HepG2 (cell line): Measurements from ENCODE around the gene GAS6. TPM values are rescaled to one million over a fixed set of nuclear protein-coding genes. Genes with fewer than 3 reads are reported as not detected.

ENCODE experiments used
- ATAC-seq: fragments of 200-7000 bp; cut with Tn5 transposase; 3 replicates; pipeline ENCODE4 v1.9.1; 2020; ENCODE audit warnings: mild to moderate bottlenecking, moderate library complexity
- BruUV-seq: library from RNA; stranded (reverse); fragments of 400-500 nt; replicated peaks from 2 replicates; lab custom pipeline; 2021; lab: Mats Ljungman, UMichigan
- CTCF ChIA-PET: fragments of 300-600 bp; formaldehyde crosslinking; extraction: SDS; loops from one replicate; lab custom pipeline; 2021; ENCODE audit warnings: low total read pairs, inconsistent platforms, low intra/inter-chr PET ratio; lab: Yijun Ruan, JAX
- POLR2A ChIA-PET: fragments of 350-600 bp; sonication (Branson Sonifier 250); formaldehyde crosslinking; loops from one replicate; lab custom pipeline; 2020; ENCODE audit warnings: antibody characterized with exemption, inconsistent platforms; lab: Yijun Ruan, JAX
- DNase-seq: peaks from one replicate; pipeline ENCODE4 v3.0.0-alpha.2; 2015; ENCODE audit warnings: low spot score
- FAIRE-seq: peaks from 3 replicates; lab custom pipeline; 2011; peaks lifted over from hg19 to GRCh38; lab: Jason Lieb, UNC
- H2AFZ ChIP-seq: one replicate; pipeline ENCODE4 v1.6.1; 2011; ENCODE audit warnings: low read length, inconsistent platforms
- H3K27ac ChIP-seq: fragments of 300-600 bp; 3 replicates; pipeline ENCODE4 v1.8.0; 2011; ENCODE audit warnings: mixed run types, mild to moderate bottlenecking, mixed read lengths, low read length, inconsistent platforms; ENCODE audit not compliant: insufficient read depth; ENCODE audit errors: extremely low read length
- H3K27me3 ChIP-seq, 2 experiments: fragments of 200-600 bp in 1 of 2; 2 replicates in 1 of 2; 3 replicates in 1 of 2; pipeline versions ENCODE4 v1.6.0 to v1.8.0; 2011; ENCODE audit warnings: low read length in 2 of 2, mild to moderate bottlenecking in 2 of 2, moderate library complexity in 2 of 2, inconsistent platforms in 1 of 2; ENCODE audit not compliant: insufficient read depth in 2 of 2, control insufficient read depth in 1 of 2
- H3K36me3 ChIP-seq, 2 experiments: fragments of 200-600 bp in 1 of 2; replicated peaks in 1 of 2; 2 replicates in 1 of 2; 3 replicates in 1 of 2; pipeline versions ENCODE4 v1.5.1 to v1.8.0; 2011; ENCODE audit warnings: low read length in 2 of 2, inconsistent platforms in 1 of 2; ENCODE audit not compliant: insufficient read depth in 2 of 2, control insufficient read depth in 1 of 2
- H3K4me1 ChIP-seq: 2 replicates; pipeline ENCODE4 v1.5.1; 2012; ENCODE audit warnings: low read length, inconsistent platforms; ENCODE audit not compliant: insufficient read depth
- H3K4me2 ChIP-seq: 2 replicates; pipeline ENCODE4 v1.6.0; 2011; ENCODE audit warnings: low read depth, low read length, inconsistent platforms
- H3K4me3 ChIP-seq, 3 experiments: fragments of 200-600 bp in 1 of 3; sonication (generic), shearing (Covaris generic) in 1 of 3; replicated peaks in 1 of 3; 2 replicates each; pipeline ENCODE4 v1.5.1; 2011 to 2016; ENCODE audit warnings: low read length in 3 of 3, inconsistent platforms in 2 of 3, low read depth in 2 of 3, mild to moderate bottlenecking in 2 of 3, control low read depth in 1 of 3, mixed read lengths in 1 of 3; ENCODE audit not compliant: insufficient read depth in 1 of 3
- H3K79me2 ChIP-seq: one replicate; pipeline ENCODE4 v1.6.1; 2011; ENCODE audit warnings: low read length, inconsistent platforms; ENCODE audit not compliant: insufficient read depth
- H3K9ac ChIP-seq: 2 replicates; pipeline ENCODE4 v1.6.0; 2011; ENCODE audit warnings: mild to moderate bottlenecking, low read depth, low read length, inconsistent platforms; ENCODE audit not compliant: insufficient read depth
- H3K9me3 ChIP-seq: 2 replicates; pipeline ENCODE4 v1.5.1; 2012; ENCODE audit warnings: mild to moderate bottlenecking, low read length
- H4K20me1 ChIP-seq: 2 replicates; pipeline ENCODE4 v1.6.0; 2011; ENCODE audit warnings: inconsistent platforms, mild to moderate bottlenecking, low read length, moderate library complexity; ENCODE audit not compliant: insufficient read depth
- DNMT1 ChIP-seq: sonication (generic); formaldehyde crosslinking; IDR thresholded peaks from 2 replicates; pipeline ENCODE4 v1.5.1; 2020; ENCODE audit warnings: mild to moderate bottlenecking, missing genetic modification reagents
- KDM3A ChIP-seq: IDR thresholded peaks from 2 replicates; pipeline ENCODE4 v1.6.1; 2018; ENCODE audit warnings: low read depth, missing compliant biosample characterization
- KLF15 ChIP-seq: sonication (generic); formaldehyde crosslinking; IDR thresholded peaks from 2 replicates; pipeline ENCODE4 v1.8.1; 2023; ENCODE audit warnings: borderline replicate concordance, mild to moderate bottlenecking, inconsistent platforms, missing genetic modification reagents, mixed read lengths
- MAFG ChIP-seq: sonication (generic); formaldehyde crosslinking; IDR thresholded peaks from 2 replicates; pipeline ENCODE4 v1.5.1; 2020; ENCODE audit warnings: mild to moderate bottlenecking, missing genetic modification reagents
- MEIS1 ChIP-seq: sonication (generic); formaldehyde crosslinking; IDR thresholded peaks from 2 replicates; pipeline ENCODE4 v1.9.0; 2021; ENCODE audit warnings: mild to moderate bottlenecking, missing genetic modification reagents, moderate library complexity, borderline replicate concordance
- MEIS2 ChIP-seq: sonication (generic); formaldehyde crosslinking; IDR thresholded peaks from 2 replicates; pipeline ENCODE4 v1.9.0; 2021; ENCODE audit warnings: mild to moderate bottlenecking, missing genetic modification reagents
- NFE2L2 ChIP-seq: fragments of 150-350 bp; IDR thresholded peaks from 2 replicates; pipeline ENCODE4 v1.6.1; 2014; ENCODE audit warnings: low read length
- PITX1 ChIP-seq: sonication (generic); formaldehyde crosslinking; IDR thresholded peaks from 2 replicates; pipeline ENCODE4 v1.5.1; 2020; ENCODE audit warnings: mild to moderate bottlenecking, missing genetic modification reagents
- POGZ ChIP-seq: sonication (generic); formaldehyde crosslinking; IDR thresholded peaks from 2 replicates; pipeline ENCODE4 v1.4.0; 2020; ENCODE audit warnings: mild to moderate bottlenecking, missing genetic modification reagents
- ZNF556 ChIP-seq: sonication (generic); formaldehyde crosslinking; IDR thresholded peaks from 2 replicates; pipeline ENCODE4 v1.4.0; 2020; ENCODE audit warnings: mild to moderate bottlenecking, missing genetic modification reagents, borderline replicate concordance
- WGBS: methylation state at CpG from one replicate; pipeline ENCODE4 v1.1.6; 2017; ENCODE audit warnings: low lambda C conversion rate; 5-methylcytosine and 5-hydroxymethylcytosine counted together
- in situ Hi-C: cut with HindIII; loops from 2 replicates; pipeline ENCODE4 v1.10.0; 2017; ENCODE audit warnings: low pct_unique_long_range_greater_than_20kb; ENCODE audit not compliant: extremely low pct_ligation_motif_present
- intact Hi-C: fragments of 100-400 bp; cut with micrococcal nuclease; formaldehyde crosslinking; loops from one replicate; pipeline ENCODE4 v1.10.0; 2022; ENCODE audit not compliant: unreplicated experiment
- polyA plus RNA-seq, 8 experiments: library from polyadenylated mRNA; depleted of rRNA in 3 of 8; stranded (reverse) in 7 of 8; unstranded in 1 of 8; fragments of >200 nt; fragmentation: Illumina TruSeq in 4 of 8; extraction: Trizol in 4 of 8; gene quantifications; 2 replicates each; pipeline versions ENCODE4 v1.2.1 to v1.2.3, GENCODE V29; 2011 to 2016; ENCODE audit warnings: low read depth in 4 of 8, missing spikeins in 1 of 8, mixed read lengths in 1 of 8; ENCODE audit not compliant: insufficient read depth in 1 of 8
- total RNA-seq, 5 experiments: library from RNA; depleted of rRNA; stranded (reverse); fragments of >200 nt; fragmentation: Illumina TruSeq; extraction: Trizol; gene quantifications; 2 replicates each; pipeline ENCODE4 v1.2.3, GENCODE V29; 2016; ENCODE audit warnings: low read depth in 1 of 5
- TF ChIP-seq, protein P1 (sequence below): sonication (generic); formaldehyde crosslinking; IDR thresholded peaks from 2 replicates; pipeline ENCODE4 v1.4.0; 2020; ENCODE audit warnings: mild to moderate bottlenecking, missing genetic modification reagents
- TF ChIP-seq, protein P2 (sequence below): sonication (generic); formaldehyde crosslinking; IDR thresholded peaks from 2 replicates; pipeline ENCODE4 v1.5.0; 2020; ENCODE audit warnings: mild to moderate bottlenecking, missing genetic modification reagents, borderline replicate concordance
- TF ChIP-seq, protein P3 (sequence below): IDR thresholded peaks from 2 replicates; pipeline ENCODE4 v1.6.1; 2016; ENCODE audit warnings: low read depth, control low read depth
- TF ChIP-seq, protein P4 (sequence below), 2 experiments: sonication (generic) in 1 of 2; formaldehyde crosslinking in 1 of 2; IDR thresholded peaks; 2 replicates each; pipeline versions ENCODE4 v1.5.1 to v1.6.1; 2011 to 2020; ENCODE audit warnings: borderline replicate concordance in 1 of 2, low read depth in 1 of 2, low read length in 1 of 2, mild to moderate bottlenecking in 1 of 2, missing genetic modification reagents in 1 of 2, moderate library complexity in 1 of 2
- TF ChIP-seq, protein P5 (sequence below): sonication (generic); formaldehyde crosslinking; IDR thresholded peaks from 2 replicates; pipeline ENCODE4 v1.8.1; 2023; ENCODE audit warnings: mild to moderate bottlenecking, inconsistent platforms, moderate library complexity, missing genetic modification reagents, borderline replicate concordance

GAS6 gene
- total and polyA plus RNA-seq, 2 of the 13 experiments (the other 11 are each of a cell fraction or from before 2014, with no cell fraction given): 0.09 to 0.24 TPM

DNA sequence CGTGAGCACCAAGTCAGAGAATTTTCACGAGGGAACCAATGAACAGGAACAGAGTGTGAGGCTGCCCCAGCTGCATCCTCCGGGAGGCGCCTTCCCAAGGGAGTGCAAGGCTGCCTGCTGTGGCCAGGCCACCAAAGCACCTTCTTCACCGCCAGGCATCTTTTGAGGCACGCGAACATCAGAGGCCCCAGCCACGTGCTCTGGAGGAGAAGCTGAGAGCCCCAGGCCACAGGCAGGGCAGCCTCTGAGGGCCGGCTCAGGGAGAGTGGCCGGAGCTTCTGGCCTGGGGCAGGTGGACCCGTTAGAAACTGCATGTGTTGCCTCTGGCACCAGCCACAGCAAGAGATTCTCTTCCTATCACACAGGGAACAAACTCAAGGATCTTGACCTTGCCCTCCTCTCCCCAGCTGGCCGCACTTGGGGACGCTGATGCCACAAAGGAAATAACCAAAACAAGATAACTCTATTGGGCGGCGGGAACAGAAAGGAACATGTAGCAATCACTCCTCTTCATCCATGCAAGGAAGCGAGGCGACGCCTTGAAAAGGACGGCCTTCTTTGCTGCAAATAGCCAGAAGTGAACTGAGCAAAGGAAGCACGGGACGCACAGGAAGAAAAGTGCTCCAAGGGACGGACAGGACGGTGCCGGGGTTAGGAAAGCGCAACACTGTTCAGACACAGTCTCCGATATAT, 19.9 kb downstream of the GAS6 start:
- 87% methylated on average over 19 of the region's 26 CpGs for WGBS
- no peak overlapping the region for H3K9ac ChIP-seq
- no peaks in the 10 kb centered on the region for H3K36me3 ChIP-seq
- peaks cover 0 to 1% of the 10 kb centered on the region in 2 experiments; a peak in 3 of 5 replicates for H3K27me3 ChIP-seq
- no peak overlapping the region for H3K27ac ChIP-seq
- no TSS peak for BruUV-seq
- POLR2A ChIA-PET: no interaction called here
- TF ChIP-seq, protein P1, sequence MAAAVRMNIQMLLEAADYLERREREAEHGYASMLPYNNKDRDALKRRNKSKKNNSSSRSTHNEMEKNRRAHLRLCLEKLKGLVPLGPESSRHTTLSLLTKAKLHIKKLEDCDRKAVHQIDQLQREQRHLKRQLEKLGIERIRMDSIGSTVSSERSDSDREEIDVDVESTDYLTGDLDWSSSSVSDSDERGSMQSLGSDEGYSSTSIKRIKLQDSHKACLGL (CRISPR knock-in tag): no peak
- TF ChIP-seq MEIS1 (CRISPR knock-in tag) (no peak), MAFG (no peak), PITX1 (CRISPR knock-in tag) (no peak), ZNF556 (CRISPR knock-in tag) (no peak), KDM3A (CRISPR knock-in tag) (no peak), MEIS2 (no peak), NFE2L2 (no peak), KLF15 (CRISPR knock-in tag) (no peak), DNMT1 (no peak), POGZ (CRISPR knock-in tag) (no peak)
- TF ChIP-seq, protein P2, sequence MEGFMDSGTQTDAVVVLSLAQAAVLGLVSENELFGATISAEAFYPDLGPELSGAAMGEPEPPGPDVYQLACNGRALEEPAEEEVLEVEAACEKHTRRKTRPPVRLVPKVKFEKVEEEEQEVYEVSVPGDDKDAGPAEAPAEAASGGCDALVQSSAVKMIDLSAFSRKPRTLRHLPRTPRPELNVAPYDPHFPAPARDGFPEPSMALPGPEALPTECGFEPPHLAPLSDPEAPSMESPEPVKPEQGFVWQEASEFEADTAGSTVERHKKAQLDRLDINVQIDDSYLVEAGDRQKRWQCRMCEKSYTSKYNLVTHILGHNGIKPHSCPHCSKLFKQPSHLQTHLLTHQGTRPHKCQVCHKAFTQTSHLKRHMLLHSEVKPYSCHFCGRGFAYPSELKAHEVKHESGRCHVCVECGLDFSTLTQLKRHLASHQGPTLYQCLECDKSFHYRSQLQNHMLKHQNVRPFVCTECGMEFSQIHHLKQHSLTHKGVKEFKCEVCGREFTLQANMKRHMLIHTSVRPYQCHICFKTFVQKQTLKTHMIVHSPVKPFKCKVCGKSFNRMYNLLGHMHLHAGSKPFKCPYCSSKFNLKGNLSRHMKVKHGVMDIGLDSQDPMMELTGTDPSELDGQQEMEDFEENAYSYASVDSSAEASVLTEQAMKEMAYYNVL: no peak
- TF ChIP-seq, protein P3, sequence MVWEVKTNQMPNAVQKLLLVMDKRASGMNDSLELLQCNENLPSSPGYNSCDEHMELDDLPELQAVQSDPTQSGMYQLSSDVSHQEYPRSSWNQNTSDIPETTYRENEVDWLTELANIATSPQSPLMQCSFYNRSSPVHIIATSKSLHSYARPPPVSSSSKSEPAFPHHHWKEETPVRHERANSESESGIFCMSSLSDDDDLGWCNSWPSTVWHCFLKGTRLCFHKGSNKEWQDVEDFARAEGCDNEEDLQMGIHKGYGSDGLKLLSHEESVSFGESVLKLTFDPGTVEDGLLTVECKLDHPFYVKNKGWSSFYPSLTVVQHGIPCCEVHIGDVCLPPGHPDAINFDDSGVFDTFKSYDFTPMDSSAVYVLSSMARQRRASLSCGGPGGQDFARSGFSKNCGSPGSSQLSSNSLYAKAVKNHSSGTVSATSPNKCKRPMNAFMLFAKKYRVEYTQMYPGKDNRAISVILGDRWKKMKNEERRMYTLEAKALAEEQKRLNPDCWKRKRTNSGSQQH: no peak
- TF ChIP-seq, protein P4, sequence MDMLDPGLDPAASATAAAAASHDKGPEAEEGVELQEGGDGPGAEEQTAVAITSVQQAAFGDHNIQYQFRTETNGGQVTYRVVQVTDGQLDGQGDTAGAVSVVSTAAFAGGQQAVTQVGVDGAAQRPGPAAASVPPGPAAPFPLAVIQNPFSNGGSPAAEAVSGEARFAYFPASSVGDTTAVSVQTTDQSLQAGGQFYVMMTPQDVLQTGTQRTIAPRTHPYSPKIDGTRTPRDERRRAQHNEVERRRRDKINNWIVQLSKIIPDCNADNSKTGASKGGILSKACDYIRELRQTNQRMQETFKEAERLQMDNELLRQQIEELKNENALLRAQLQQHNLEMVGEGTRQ (IDR thresholded peaks at IDR 0.05; ENCODE audit: low read depth, low read length): no peak
- TF ChIP-seq, protein P4 (CRISPR knock-in tag; IDR thresholded peaks at IDR 0.05; ENCODE audit: borderline replicate concordance): no peak
- TF ChIP-seq, protein P5, sequence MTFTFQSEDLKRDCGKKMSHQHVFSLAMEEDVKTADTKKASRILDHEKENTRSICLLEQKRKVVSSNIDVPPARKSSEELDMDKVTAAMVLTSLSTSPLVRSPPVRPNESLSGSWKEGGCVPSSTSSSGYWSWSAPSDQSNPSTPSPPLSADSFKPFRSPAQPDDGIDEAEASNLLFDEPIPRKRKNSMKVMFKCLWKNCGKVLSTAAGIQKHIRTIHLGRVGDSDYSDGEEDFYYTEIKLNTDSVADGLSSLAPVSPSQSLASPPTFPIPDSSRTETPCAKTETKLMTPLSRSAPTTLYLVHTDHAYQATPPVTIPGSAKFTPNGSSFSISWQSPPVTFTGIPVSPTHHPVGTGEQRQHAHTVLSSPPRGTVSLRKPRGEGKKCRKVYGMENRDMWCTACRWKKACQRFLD (CRISPR knock-in tag): no peak
- TF ChIP-seq, all 625 proteins: peak for 0
- CTCF ChIA-PET: no interaction called here
- no peaks in the 10 kb centered on the region for H3K9me3 ChIP-seq
- no peak overlapping the region for H3K4me2 ChIP-seq
- intact Hi-C loops (no loop called here), in situ Hi-C loops (no loop called here)
- no peaks in the 10 kb centered on the region for H3K79me2 ChIP-seq
- no peaks in the 10 kb centered on the region for H4K20me1 ChIP-seq
- ATAC-seq (no peak), FAIRE-seq (no peak), DNase-seq (no peak)
- no peak overlapping the region for H3K4me3 ChIP-seq
- peaks cover 21% of the 10 kb centered on the region for H3K4me1 ChIP-seq
- no peak overlapping the region for H2AFZ ChIP-seq
